KMS-11 (cell line): ENCODE measurements around the gene TCF7L1.

Source experiments
- H2AFZ ChIP-seq: fragments of 200-600 bp; sonication (generic); 2 replicates; pipeline ENCODE4 v1.6.1; 2016; ENCODE audit warnings: antibody characterized with exemption, mixed run types, low read depth
- H3K27ac ChIP-seq: fragments of 200-600 bp; sonication (generic); 2 replicates; pipeline ENCODE4 v1.6.1; 2016; ENCODE audit warnings: mild to moderate bottlenecking, mixed run types
- H3K27me3 ChIP-seq: fragments of 200-600 bp; sonication (generic); 2 replicates; pipeline ENCODE4 v1.6.1; 2017; ENCODE audit warnings: mild to moderate bottlenecking, low read depth, mixed run types, moderate library complexity; ENCODE audit not compliant: insufficient read depth
- H3K36me3 ChIP-seq: fragments of 200-600 bp; sonication (generic); 2 replicates; pipeline ENCODE4 v1.6.1; 2017; ENCODE audit warnings: mild to moderate bottlenecking, mixed run types; ENCODE audit not compliant: insufficient read depth
- H3K4me1 ChIP-seq: fragments of 200-600 bp; sonication (generic); 2 replicates; pipeline ENCODE4 v1.6.1; 2016; ENCODE audit warnings: mild to moderate bottlenecking, low read depth, mixed run types; ENCODE audit not compliant: poor library complexity, severe bottlenecking
- H3K4me2 ChIP-seq: fragments of 200-600 bp; sonication (generic); 2 replicates; pipeline ENCODE4 v1.7.0; 2016; ENCODE audit warnings: mild to moderate bottlenecking, mixed run types
- H3K4me3 ChIP-seq: fragments of 200-600 bp; sonication (generic); IDR thresholded peaks from 2 replicates; pipeline ENCODE4 v1.6.1; 2017; ENCODE audit warnings: low read depth, low read length, mixed read lengths; ENCODE audit not compliant: insufficient read depth
- H3K79me2 ChIP-seq: fragments of 200-600 bp; sonication (generic); 2 replicates; pipeline ENCODE4 v1.6.1; 2016; ENCODE audit warnings: low read depth, mixed run types; ENCODE audit not compliant: insufficient read depth
- H3K9ac ChIP-seq: fragments of 200-600 bp; sonication (generic); 2 replicates; pipeline ENCODE4 v1.6.1; 2016; ENCODE audit warnings: mild to moderate bottlenecking, mixed run types
- H4K20me1 ChIP-seq: fragments of 200-600 bp; sonication (generic); 2 replicates; pipeline ENCODE4 v1.6.1; 2016; ENCODE audit warnings: mild to moderate bottlenecking, mixed run types; ENCODE audit not compliant: insufficient read depth
- TF ChIP-seq, protein P1 (sequence below): fragments of 200-600 bp; sonication (generic); conservative IDR thresholded peaks from 2 replicates; pipeline ENCODE4 v1.6.1; 2017; ENCODE audit warnings: low read depth, mild to moderate bottlenecking, antibody characterized with exemption, low read length, moderate library complexity, mixed read lengths

The TCF7L1 gene

DNA sequence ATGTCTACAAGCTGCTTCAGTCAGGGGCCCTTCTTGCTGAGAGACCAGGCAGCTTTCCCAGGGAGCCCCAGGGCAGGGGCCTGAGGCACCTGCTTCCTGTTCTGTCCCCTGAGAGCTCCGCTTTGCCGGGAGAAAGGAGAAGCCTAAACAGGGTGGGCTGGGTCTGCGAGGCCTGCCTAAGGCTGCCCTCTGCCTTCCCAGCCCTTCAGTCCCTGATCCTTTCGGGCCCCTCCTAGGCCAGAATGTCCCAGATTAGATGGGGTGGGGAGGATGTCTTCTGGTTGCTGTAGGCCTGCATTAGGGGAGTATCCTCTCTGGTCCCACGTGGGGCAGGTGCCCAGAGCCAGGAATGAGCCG lies 122.2 kb downstream of the TCF7L1 start:
- Histone ChIP-seq H3K36me3 (no peaks in the 10 kb centered on the region), H2AFZ (no peak overlapping the region), H3K4me2 (no peak overlapping the region), H3K79me2 (no peaks in the 10 kb centered on the region), H3K9ac (no peak overlapping the region), H3K27me3 (no peaks in the 10 kb centered on the region), H4K20me1 (no peaks in the 10 kb centered on the region), H3K4me1 (no peaks in the 10 kb centered on the region), H3K27ac (no peak overlapping the region), H3K4me3 (no peak overlapping the region)
- TF ChIP-seq, protein P1, sequence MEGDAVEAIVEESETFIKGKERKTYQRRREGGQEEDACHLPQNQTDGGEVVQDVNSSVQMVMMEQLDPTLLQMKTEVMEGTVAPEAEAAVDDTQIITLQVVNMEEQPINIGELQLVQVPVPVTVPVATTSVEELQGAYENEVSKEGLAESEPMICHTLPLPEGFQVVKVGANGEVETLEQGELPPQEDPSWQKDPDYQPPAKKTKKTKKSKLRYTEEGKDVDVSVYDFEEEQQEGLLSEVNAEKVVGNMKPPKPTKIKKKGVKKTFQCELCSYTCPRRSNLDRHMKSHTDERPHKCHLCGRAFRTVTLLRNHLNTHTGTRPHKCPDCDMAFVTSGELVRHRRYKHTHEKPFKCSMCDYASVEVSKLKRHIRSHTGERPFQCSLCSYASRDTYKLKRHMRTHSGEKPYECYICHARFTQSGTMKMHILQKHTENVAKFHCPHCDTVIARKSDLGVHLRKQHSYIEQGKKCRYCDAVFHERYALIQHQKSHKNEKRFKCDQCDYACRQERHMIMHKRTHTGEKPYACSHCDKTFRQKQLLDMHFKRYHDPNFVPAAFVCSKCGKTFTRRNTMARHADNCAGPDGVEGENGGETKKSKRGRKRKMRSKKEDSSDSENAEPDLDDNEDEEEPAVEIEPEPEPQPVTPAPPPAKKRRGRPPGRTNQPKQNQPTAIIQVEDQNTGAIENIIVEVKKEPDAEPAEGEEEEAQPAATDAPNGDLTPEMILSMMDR = no peak

DNA sequence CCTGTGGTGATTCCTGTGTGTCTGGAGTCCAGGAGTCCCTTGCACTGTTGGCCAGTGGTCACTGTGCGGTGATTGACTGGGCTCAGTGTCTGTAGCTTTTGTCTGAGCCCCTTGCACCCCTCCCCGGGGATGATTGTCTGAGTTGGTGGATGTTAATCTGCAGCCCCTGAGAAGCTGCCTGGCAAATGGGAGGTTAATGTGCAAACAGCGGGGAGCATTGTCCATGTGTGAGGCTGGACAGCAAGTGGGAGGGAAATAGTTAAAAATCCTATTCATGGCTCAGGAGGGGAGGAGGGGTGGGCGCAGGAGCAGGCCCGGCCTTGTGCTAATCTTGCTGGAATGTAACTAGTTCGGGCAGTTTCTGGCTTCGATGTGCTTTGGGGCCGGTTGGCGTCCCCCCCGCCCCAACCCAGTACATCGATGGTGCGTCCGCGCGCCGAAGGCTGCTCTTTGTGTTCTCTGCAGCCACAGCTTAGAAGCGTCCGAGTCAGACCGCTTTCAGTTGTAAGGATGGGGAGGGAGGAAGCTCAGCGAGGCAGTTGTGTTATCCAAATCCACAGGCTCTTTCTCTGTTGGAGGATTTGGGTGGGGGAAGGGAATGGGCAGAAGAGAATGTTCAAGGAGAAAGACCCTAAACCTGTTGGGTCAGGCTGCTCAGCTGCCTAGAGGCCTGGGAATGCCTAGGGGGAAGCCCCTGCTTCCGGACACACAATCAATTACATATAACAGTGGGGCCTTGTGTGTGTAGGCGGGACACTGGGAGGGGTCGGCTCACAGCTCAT lies 122.8 kb downstream of the TCF7L1 start:
- H3K4me1 ChIP-seq = no peaks in the 10 kb centered on the region
- H3K9ac ChIP-seq = no peak overlapping the region
- no peak overlapping the region for H2AFZ ChIP-seq
- H4K20me1 ChIP-seq = no peaks in the 10 kb centered on the region
- no peaks in the 10 kb centered on the region for H3K27me3 ChIP-seq
- no peak overlapping the region for H3K27ac ChIP-seq
- H3K36me3 ChIP-seq = no peaks in the 10 kb centered on the region
- no peaks in the 10 kb centered on the region for H3K79me2 ChIP-seq
- no peak overlapping the region for H3K4me3 ChIP-seq
- H3K4me2 ChIP-seq = no peak overlapping the region
- TF ChIP-seq, protein P1 = no peak

DNA sequence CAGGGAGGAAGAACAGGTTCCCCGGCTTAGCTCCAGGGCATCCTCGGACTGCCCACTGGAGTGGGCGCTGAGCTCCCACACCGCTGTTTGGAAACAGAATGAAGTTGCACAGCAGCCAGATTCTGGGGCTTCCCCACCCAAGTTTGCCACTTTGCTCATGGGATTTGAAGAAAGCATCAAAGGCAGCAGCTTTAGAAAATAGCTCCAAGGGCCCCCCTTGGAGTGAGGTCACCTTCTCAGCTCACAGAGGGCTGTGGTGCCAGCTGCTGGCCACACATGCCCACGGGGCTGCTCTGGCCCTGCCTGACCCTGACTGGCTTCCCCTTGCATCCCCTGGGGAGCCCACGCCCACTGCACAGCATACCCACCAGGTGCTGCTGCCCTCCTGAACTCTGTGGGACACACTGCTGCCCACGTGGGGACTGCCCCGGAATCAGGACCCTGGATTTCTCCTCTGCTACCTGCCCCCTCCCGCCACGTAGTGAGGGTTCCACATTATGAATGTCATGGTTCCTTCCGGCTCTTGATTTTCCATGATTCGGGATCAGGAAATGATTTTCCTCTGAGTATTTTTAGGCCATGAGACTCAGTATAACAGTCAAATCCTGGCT lies 124.3 kb downstream of the TCF7L1 start:
- Histone ChIP-seq H3K4me1 (no peaks in the 10 kb centered on the region), H2AFZ (no peak overlapping the region), H3K79me2 (no peaks in the 10 kb centered on the region), H3K4me2 (no peak overlapping the region), H3K27ac (no peak overlapping the region), H3K9ac (no peak overlapping the region), H3K4me3 (no peak overlapping the region), H4K20me1 (no peaks in the 10 kb centered on the region), H3K36me3 (no peaks in the 10 kb centered on the region), H3K27me3 (no peaks in the 10 kb centered on the region)
- TF ChIP-seq, protein P1 = no peak

DNA sequence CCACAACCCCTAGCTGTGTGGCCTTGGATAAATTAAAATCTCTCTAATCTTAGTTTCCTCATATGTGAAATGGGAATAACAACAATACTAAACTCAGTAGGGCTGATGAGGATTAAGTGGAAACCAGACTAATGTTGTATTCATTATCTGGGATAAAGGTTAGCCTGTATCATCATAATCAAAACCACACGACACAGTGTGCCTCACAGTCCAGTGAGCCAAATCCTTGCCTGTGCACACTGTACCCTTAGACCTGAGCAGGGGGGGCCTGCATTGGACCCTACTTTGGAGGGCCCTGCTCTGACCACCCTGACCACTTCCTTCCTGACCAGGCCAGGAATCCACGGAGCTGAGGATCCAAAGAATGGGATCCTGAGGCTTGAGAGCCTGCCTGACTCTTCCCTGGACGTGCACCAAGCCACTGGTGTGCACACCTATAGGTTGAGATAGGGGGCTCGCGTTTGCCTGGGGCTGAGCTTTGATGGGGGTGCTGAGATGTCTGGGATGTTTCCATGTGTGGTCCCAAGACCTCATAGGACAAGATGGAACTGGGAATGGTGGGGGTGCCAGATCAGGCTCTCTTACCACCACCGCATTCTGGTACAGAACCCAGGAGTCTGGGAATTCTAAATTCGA lies 124.9 kb downstream of the TCF7L1 start:
- Histone ChIP-seq H3K27me3 (no peaks in the 10 kb centered on the region), H2AFZ (no peak overlapping the region), H3K4me2 (no peak overlapping the region), H3K27ac (no peak overlapping the region), H3K4me3 (no peak overlapping the region), H3K79me2 (no peaks in the 10 kb centered on the region), H3K36me3 (no peaks in the 10 kb centered on the region), H4K20me1 (no peaks in the 10 kb centered on the region), H3K9ac (no peak overlapping the region), H3K4me1 (no peaks in the 10 kb centered on the region)
- TF ChIP-seq, protein P1 = no peak
